ENCODE data around the gene OSGIN1.

DNA sequence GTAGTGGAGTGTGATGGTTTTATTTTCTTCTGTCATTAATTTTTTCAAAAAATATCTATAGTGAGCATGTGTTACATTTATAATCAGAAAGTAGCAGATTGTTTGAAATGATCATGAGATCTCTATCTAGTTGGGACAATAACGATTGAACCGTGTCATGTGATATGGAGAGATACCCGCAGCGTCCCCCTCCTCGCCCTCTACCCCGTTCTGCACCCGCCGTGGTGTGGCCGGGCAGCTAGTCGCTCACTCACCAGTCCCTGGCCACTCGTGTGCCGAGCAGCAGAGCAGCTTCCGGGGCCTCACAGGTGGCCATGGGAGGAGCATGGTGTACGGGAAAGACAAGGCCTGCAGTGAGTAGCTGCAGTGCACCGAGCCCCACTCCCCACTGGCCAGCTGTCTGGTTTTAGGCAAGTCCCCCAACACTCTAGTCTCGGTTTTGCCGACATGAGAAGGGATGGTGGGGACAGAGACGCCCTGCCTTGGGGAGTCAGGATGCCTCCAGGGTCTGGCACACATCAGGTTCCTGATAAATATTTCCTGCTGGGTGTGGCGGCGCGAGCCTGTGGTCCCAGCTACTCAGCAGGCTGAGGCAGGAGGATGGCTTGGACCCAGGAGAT lies 38.8 kb upstream of the OSGIN1 start:
- TF ChIP-seq, protein P1, sequence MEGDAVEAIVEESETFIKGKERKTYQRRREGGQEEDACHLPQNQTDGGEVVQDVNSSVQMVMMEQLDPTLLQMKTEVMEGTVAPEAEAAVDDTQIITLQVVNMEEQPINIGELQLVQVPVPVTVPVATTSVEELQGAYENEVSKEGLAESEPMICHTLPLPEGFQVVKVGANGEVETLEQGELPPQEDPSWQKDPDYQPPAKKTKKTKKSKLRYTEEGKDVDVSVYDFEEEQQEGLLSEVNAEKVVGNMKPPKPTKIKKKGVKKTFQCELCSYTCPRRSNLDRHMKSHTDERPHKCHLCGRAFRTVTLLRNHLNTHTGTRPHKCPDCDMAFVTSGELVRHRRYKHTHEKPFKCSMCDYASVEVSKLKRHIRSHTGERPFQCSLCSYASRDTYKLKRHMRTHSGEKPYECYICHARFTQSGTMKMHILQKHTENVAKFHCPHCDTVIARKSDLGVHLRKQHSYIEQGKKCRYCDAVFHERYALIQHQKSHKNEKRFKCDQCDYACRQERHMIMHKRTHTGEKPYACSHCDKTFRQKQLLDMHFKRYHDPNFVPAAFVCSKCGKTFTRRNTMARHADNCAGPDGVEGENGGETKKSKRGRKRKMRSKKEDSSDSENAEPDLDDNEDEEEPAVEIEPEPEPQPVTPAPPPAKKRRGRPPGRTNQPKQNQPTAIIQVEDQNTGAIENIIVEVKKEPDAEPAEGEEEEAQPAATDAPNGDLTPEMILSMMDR (IDR thresholded peaks at IDR 0.05) = no peak
- TF ChIP-seq POLR2A (IDR thresholded peaks at IDR 0.05) (no peak), POLR2AphosphoS5 (IDR thresholded peaks at IDR 0.05) (no peak)

Data from prostate gland (tissue), 2 donors.